Coronary artery (tissue), 2 donors: ENCODE data around the gene MIDN.

Source experiments
- DNase-seq: peaks from one replicate; pipeline ENCODE4 v3.0.0-alpha.2; 2017; ENCODE audit warnings: low spot score
- H3K27ac ChIP-seq, 2 donors: fragments of 200-600 bp; sonication (generic); one replicate each; pipeline ENCODE4 v1.5.1; 2016 to 2019
- H3K4me3 ChIP-seq: fragments of 200-600 bp; sonication (generic); 2 replicates; pipeline ENCODE4 v1.5.1; 2016; ENCODE audit warnings: mild to moderate bottlenecking, moderate library complexity
- TF ChIP-seq, protein P1 (sequence below): fragments of 200-600 bp; sonication (generic); IDR thresholded peaks from one replicate; pipeline ENCODE4 v1.5.1; 2019; ENCODE audit warnings: antibody characterized with exemption

The MIDN gene

DNA sequence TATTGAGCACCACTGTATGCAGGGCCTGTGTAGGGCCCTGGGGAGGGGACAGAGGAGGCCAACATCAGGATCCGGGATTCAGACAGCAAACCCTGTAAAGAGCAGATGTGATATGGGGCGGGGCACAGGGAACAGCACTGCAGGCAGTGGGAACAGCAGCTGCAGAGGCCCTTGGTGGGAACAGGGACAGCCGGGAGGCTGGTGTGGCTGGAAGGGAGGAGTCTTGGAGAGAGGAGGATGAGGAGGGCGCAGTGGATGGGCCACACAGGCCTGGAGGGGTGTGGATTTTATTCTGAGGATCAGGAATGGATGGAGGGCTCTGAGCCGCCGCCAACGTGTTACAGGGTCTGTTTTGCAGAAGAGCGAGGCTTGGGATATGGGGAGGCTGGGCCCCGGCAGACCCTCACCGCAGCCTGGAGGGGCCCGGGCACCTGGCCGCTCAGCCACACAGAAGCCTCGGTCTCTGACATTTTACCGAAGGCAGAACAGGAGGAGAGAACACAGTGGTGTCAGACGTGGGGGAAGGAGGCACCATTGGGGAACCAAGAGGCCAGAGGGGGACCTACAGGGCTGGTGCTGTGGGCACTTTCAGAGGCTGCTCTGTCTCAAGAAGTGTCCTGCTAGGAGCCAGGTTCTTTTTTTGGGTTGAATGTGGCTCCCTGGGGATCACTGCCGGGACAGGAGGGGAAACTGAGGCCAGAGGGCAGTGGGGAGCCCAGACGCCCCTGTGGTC, 44.2 kb downstream of the MIDN start:
- DNase-seq: no peak
- H3K27ac ChIP-seq: no peak overlapping the region
- TF ChIP-seq, protein P1, sequence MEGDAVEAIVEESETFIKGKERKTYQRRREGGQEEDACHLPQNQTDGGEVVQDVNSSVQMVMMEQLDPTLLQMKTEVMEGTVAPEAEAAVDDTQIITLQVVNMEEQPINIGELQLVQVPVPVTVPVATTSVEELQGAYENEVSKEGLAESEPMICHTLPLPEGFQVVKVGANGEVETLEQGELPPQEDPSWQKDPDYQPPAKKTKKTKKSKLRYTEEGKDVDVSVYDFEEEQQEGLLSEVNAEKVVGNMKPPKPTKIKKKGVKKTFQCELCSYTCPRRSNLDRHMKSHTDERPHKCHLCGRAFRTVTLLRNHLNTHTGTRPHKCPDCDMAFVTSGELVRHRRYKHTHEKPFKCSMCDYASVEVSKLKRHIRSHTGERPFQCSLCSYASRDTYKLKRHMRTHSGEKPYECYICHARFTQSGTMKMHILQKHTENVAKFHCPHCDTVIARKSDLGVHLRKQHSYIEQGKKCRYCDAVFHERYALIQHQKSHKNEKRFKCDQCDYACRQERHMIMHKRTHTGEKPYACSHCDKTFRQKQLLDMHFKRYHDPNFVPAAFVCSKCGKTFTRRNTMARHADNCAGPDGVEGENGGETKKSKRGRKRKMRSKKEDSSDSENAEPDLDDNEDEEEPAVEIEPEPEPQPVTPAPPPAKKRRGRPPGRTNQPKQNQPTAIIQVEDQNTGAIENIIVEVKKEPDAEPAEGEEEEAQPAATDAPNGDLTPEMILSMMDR: no peak
- H3K4me3 ChIP-seq: no peak overlapping the region

DNA sequence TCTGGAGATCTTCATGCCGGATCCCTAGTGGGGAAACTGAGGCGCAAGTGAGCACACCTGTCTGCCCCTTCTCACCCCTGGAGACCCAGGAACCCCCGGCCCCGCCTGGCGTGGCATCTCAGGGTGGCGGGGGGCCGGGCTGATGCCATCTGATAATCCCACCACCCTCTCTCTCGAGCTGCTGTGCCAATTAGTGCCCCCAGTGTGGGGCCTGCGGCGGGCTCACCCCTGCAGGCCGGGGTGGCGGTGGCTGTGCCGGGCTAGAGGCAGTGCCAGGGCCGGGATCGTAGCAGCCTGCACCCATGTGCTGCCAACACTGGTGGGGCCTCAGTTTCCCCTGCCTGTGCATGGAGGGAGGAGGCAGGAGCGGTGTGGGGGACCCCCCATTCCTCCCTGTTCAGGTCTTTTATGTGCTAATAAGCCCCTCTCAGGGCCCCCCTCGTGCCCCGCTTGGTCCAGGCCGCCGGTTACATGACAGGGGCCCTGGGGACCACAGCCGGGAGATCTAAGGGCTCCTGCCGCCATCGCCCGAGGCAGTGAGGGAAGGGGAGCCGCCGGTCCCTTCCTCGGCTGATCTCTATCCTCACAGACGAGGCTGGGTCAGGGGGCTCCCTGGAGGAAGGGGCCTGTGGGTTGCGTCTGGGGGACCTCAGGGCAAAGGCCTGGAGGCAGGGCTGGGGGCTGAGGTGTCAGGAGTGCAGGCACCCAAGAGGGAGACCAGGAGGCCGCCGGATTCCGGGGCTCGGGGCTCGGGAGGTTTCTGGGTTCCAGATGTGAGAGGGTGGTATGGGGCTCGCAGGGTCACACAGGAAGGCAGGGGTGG, 45.6 kb downstream of the MIDN start:
- no peak for DNase-seq
- Histone ChIP-seq H3K27ac (no peak overlapping the region), H3K4me3 (no peak overlapping the region)
- TF ChIP-seq, protein P1: no peak

DNA sequence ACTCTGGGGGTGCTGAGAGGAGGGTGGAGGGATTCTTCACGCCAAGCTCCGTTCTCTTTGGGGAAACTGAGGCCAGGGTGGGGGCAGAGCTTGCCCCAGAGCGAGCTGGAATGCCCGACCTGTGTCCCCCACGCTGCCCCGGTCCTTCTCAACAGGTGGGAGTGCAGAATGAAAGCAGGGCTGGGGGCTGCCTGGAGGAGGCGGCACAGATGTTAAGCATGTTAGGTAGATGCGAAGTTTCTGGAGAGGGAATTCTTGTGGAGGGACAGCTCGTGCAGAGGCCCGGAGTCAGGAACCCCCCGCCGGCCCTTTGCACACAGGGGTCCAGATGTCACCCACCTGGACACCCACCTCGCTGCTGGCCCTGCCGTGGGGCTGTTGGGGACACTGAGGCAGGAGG, 46.3 kb downstream of the MIDN start:
- TF ChIP-seq, protein P1: no peak
- no peak overlapping the region for H3K4me3 ChIP-seq
- DNase-seq: no peak
- H3K27ac ChIP-seq: no peak overlapping the region

DNA sequence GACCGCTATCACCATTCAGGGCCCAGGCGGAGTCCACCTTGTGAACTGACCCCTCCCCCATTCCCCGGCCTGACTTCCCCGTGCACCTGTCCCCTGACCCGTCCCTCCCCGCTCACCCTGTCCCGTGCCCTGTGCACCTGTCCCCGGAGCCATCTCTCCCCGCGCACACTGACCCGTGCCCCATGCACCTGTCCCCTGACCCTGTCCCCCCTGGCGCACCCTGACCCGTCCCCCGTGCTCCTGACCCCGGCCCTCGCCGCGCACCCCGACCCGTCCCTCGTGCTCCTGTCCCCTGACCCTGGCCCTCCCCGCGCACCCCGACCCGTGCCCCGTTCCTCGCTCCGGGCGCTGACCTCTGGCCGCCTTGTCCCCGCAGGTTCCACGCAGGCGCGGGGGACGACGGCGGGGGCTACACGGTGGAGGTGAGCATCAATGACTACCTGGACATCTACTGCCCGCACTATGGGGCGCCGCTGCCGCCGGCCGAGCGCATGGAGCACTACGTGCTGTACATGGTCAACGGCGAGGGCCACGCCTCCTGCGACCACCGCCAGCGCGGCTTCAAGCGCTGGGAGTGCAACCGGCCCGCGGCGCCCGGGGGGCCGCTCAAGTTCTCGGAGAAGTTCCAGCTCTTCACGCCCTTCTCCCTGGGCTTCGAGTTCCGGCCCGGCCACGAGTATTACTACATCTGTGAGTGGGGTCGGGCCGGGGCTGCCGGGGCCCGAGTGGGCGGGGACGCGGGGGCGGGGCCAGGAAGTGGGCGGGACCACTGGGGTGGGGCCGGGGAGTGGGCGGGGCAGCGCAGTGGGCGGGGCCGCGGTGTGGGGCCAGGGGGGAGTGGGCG, 47.0 kb downstream of the MIDN start:
- no peak overlapping the region for H3K27ac ChIP-seq
- no peak for DNase-seq
- TF ChIP-seq, protein P1: no peak
- H3K4me3 ChIP-seq: peak overlapping the region; percentile 26

DNA sequence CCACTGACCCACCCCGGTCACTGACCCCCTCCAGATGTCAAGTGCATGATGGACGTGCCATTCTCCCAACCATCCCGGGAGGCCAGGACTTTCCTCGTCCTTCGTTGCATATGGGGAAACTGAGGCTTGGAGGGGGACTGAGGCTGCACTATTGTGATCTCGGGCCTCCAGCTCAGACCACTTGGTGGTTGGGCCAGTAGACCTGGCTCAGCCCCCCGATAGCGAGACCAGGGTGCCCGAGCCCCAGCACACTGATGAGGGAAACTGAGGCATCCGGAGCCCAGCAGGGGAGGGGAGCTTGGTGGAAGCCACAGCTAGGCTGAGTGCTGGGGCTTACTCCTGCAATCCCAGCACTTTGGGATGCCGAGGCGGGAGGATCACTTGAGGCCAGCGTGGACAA, 47.7 kb downstream of the MIDN start:
- DNase-seq: no peak
- peak overlapping the region; percentile 26 for H3K4me3 ChIP-seq
- H3K27ac ChIP-seq: no peak overlapping the region
- TF ChIP-seq, protein P1: no peak

DNA sequence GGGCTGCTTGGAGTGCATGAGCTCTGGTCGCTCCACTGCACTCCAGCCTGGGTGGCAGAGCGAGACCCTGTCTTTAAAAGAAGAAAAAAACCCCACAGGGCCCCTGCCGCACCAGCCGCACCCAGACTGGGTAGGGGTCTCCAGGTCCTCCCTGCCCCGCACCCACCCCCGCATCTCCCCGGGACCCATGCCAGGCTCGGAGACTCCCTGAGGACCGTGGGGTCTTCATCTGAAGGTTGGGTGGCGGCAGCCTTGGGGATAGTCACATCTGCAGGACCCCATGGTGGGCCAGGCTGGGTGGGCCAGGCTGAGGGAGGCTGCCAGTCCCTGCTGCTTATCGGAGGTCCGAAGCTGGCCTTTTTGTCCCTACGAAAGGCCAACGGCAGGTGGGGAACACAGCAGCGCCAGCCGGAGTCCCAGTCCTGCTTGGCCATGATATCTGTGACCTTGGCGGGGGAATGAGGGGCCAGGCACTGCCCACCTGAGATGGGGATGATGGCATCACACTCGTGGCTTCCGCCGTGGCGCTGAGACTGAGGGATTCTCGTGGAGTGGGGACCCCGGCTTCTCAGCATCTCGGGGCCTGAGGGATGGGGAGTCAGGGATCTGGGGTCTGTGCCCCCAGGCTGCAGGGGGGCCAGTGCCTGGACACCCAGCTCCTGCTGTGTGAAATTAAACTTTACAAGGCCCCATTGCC, 48.3 kb downstream of the MIDN start:
- TF ChIP-seq, protein P1: no peak
- no peak overlapping the region for H3K4me3 ChIP-seq
- no peak overlapping the region for H3K27ac ChIP-seq
- DNase-seq: no peak
